HepG2 (cell line): ENCODE data around the gene TEKT5. TPM values are rescaled to one million over a fixed set of nuclear protein-coding genes. Genes with fewer than 3 reads are reported as not detected.
A peak's percentile ranks its signal among the peaks of the same experiment; 100 is the strongest.

Experiments used
- IRF2 ChIP-seq: IDR thresholded peaks from 2 replicates; pipeline ENCODE4 v1.6.1; 2018; ENCODE audit warnings: missing genetic modification reagents, missing compliant biosample characterization
- JARID2 ChIP-seq: sonication (generic); formaldehyde crosslinking; IDR thresholded peaks from 2 replicates; pipeline ENCODE4 v1.8.1; 2023; ENCODE audit warnings: missing genetic modification reagents, inconsistent platforms; ENCODE audit not compliant: insufficient replicate concordance
- PHB2 ChIP-seq: fragments of 450-650 bp; IDR thresholded peaks from 2 replicates; pipeline ENCODE4 v1.6.1; 2018; ENCODE audit not compliant: partially characterized antibody
- RBM39 ChIP-seq: fragments of 200-400 bp; formaldehyde crosslinking; IDR thresholded peaks from one replicate; pipeline ENCODE4 v1.6.1; 2018; ENCODE audit warnings: antibody characterized with exemption, mild to moderate bottlenecking, low read depth, low read length; ENCODE audit not compliant: poor library complexity, severe bottlenecking
- SAFB2 ChIP-seq: sonication (generic); formaldehyde crosslinking; IDR thresholded peaks from 2 replicates; pipeline ENCODE4 v1.5.1; 2020; ENCODE audit warnings: missing genetic modification reagents, low read depth, mild to moderate bottlenecking, borderline replicate concordance
- TAF15 ChIP-seq: fragments of 200-400 bp; formaldehyde crosslinking; IDR thresholded peaks from one replicate; pipeline ENCODE4 v1.6.1; 2018; ENCODE audit warnings: mild to moderate bottlenecking, low read depth, low read length; ENCODE audit not compliant: poor library complexity, severe bottlenecking
- ZBTB21 ChIP-seq: sonication (generic); formaldehyde crosslinking; IDR thresholded peaks from 2 replicates; pipeline ENCODE4 v1.4.0; 2020; ENCODE audit warnings: missing genetic modification reagents
- ZNF350 ChIP-seq: sonication (generic); formaldehyde crosslinking; IDR thresholded peaks from 2 replicates; pipeline ENCODE4 v1.4.0; 2020; ENCODE audit warnings: mild to moderate bottlenecking, low read depth, missing genetic modification reagents, borderline replicate concordance
- ZNF451 ChIP-seq: sonication (generic); formaldehyde crosslinking; IDR thresholded peaks from 2 replicates; pipeline ENCODE4 v1.5.0; 2020; ENCODE audit warnings: mild to moderate bottlenecking, missing genetic modification reagents
- ZNF501 ChIP-seq: sonication (generic); formaldehyde crosslinking; IDR thresholded peaks from 2 replicates; pipeline ENCODE4 v1.5.1; 2020; ENCODE audit warnings: mild to moderate bottlenecking, moderate library complexity, missing genetic modification reagents
- ZNF564 ChIP-seq: sonication (generic); formaldehyde crosslinking; IDR thresholded peaks from 2 replicates; pipeline ENCODE4 v1.8.1; 2023; ENCODE audit warnings: mild to moderate bottlenecking, missing genetic modification reagents
- ZNF7 ChIP-seq: IDR thresholded peaks from 2 replicates; pipeline ENCODE4 v1.6.1; 2016; ENCODE audit warnings: missing biosample characterization, missing genetic modification reagents
- ZNF749 ChIP-seq: sonication (generic); formaldehyde crosslinking; IDR thresholded peaks from 2 replicates; pipeline ENCODE4 v1.8.0; 2022; ENCODE audit warnings: mild to moderate bottlenecking, missing genetic modification reagents, moderate library complexity, borderline replicate concordance
- ZNF775 ChIP-seq: sonication (generic); formaldehyde crosslinking; IDR thresholded peaks from 2 replicates; pipeline ENCODE4 v1.4.0; 2020; ENCODE audit warnings: missing genetic modification reagents, mild to moderate bottlenecking, moderate library complexity, borderline replicate concordance
- polyA plus RNA-seq, 8 experiments: library from polyadenylated mRNA; depleted of rRNA in 3 of 8; stranded (reverse) in 7 of 8; unstranded in 1 of 8; fragments of >200 nt; fragmentation: Illumina TruSeq in 4 of 8; extraction: Trizol in 4 of 8; gene quantifications; 2 replicates each; pipeline versions ENCODE4 v1.2.1 to v1.2.3, GENCODE V29; 2011 to 2016; ENCODE audit warnings: low read depth in 4 of 8, missing spikeins in 1 of 8, mixed read lengths in 1 of 8; ENCODE audit not compliant: insufficient read depth in 1 of 8
- total RNA-seq, 5 experiments: library from RNA; depleted of rRNA; stranded (reverse); fragments of >200 nt; fragmentation: Illumina TruSeq; extraction: Trizol; gene quantifications; 2 replicates each; pipeline ENCODE4 v1.2.3, GENCODE V29; 2016; ENCODE audit warnings: low read depth in 1 of 5
- TF ChIP-seq, protein P1 (sequence below): sonication (generic); formaldehyde crosslinking; IDR thresholded peaks from 2 replicates; pipeline ENCODE4 v1.9.0; 2021; ENCODE audit warnings: missing genetic modification reagents, mild to moderate bottlenecking, borderline replicate concordance
- TF ChIP-seq, protein P2 (sequence below): IDR thresholded peaks from 2 replicates; pipeline ENCODE4 v1.6.1; 2016; ENCODE audit warnings: missing compliant biosample characterization, missing genetic modification reagents, borderline replicate concordance
- TF ChIP-seq, protein P3 (sequence below), 2 experiments: fragments of 450-650 bp in 1 of 2; sonication (generic) in 1 of 2; formaldehyde crosslinking in 1 of 2; IDR thresholded peaks; 2 replicates each; pipeline versions ENCODE4 v1.6.1 to v1.8.0; 2016 to 2022; ENCODE audit warnings: antibody characterized with exemption in 1 of 2, mild to moderate bottlenecking in 1 of 2, missing genetic modification reagents in 1 of 2

The TEKT5 gene
- total and polyA plus RNA-seq, 2 of the 13 experiments (the other 11 are each of a cell fraction or from before 2014, with no cell fraction given) = 0.16 TPM; not detected in 1

DNA sequence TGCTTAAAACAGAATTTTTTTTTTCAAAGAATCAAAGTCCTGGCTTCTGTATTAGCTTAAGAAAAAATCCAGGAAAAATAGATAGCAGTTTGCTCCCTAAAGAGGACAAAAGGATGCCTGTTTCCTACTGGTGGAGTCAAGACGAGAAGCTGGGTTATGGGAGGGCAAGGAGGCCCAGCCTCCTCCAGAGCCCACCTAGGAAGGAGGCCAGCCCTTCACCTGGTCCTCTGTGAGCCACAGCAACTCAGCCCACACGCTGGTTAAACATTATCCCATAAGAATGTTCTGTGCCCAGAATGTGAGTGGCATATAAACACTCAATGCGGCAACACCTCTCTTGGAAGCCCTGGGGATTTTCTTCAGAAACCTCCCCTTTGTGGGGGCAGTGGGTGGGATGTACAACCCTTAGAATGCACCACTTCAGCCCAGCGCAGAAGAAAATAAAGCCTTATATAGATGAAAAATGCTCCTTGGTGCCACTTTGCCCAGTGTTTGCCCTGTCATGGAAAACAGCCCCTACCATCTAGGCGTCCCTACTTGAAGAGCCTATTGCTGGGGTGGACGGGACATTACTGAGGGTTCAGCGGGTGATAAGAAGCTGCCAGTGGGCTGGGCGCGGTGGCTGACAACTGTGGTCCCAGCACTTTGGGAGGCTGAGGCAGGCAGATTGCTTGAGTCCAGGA is 48.0 kb downstream of the TEKT5 start (continued):
- TF ChIP-seq ZNF501 (CRISPR knock-in tag) (no peak; the same call in 1 of the 2 replicates), ZNF749 (CRISPR knock-in tag) (peak; percentile 45; the same call in 1 of the 2 replicates), ZNF451 (CRISPR knock-in tag) (no peak), RBM39 (no peak), JARID2 (CRISPR knock-in tag) (no peak), PHB2 (no peak), SAFB2 (CRISPR knock-in tag) (no peak), ZBTB21 (CRISPR knock-in tag) (no peak), IRF2 (CRISPR knock-in tag) (no peak), ZNF7 (no peak), ZNF350 (CRISPR knock-in tag) (0 out of 2 replicates have a peak, but pooled peaks have one; percentile 5), TAF15 (no peak), ZNF775 (CRISPR knock-in tag) (no peak), ZNF564 (no peak)
- TF ChIP-seq, protein P1, sequence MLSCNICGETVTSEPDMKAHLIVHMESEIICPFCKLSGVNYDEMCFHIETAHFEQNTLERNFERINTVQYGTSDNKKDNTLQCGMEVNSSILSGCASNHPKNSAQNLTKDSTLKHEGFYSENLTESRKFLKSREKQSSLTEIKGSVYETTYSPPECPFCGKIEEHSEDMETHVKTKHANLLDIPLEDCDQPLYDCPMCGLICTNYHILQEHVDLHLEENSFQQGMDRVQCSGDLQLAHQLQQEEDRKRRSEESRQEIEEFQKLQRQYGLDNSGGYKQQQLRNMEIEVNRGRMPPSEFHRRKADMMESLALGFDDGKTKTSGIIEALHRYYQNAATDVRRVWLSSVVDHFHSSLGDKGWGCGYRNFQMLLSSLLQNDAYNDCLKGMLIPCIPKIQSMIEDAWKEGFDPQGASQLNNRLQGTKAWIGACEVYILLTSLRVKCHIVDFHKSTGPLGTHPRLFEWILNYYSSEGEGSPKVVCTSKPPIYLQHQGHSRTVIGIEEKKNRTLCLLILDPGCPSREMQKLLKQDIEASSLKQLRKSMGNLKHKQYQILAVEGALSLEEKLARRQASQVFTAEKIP (CRISPR knock-in tag) = no peak
- TF ChIP-seq, protein P2, sequence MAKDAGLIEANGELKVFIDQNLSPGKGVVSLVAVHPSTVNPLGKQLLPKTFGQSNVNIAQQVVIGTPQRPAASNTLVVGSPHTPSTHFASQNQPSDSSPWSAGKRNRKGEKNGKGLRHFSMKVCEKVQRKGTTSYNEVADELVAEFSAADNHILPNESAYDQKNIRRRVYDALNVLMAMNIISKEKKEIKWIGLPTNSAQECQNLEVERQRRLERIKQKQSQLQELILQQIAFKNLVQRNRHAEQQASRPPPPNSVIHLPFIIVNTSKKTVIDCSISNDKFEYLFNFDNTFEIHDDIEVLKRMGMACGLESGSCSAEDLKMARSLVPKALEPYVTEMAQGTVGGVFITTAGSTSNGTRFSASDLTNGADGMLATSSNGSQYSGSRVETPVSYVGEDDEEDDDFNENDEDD = no peak
- TF ChIP-seq, protein P3, sequence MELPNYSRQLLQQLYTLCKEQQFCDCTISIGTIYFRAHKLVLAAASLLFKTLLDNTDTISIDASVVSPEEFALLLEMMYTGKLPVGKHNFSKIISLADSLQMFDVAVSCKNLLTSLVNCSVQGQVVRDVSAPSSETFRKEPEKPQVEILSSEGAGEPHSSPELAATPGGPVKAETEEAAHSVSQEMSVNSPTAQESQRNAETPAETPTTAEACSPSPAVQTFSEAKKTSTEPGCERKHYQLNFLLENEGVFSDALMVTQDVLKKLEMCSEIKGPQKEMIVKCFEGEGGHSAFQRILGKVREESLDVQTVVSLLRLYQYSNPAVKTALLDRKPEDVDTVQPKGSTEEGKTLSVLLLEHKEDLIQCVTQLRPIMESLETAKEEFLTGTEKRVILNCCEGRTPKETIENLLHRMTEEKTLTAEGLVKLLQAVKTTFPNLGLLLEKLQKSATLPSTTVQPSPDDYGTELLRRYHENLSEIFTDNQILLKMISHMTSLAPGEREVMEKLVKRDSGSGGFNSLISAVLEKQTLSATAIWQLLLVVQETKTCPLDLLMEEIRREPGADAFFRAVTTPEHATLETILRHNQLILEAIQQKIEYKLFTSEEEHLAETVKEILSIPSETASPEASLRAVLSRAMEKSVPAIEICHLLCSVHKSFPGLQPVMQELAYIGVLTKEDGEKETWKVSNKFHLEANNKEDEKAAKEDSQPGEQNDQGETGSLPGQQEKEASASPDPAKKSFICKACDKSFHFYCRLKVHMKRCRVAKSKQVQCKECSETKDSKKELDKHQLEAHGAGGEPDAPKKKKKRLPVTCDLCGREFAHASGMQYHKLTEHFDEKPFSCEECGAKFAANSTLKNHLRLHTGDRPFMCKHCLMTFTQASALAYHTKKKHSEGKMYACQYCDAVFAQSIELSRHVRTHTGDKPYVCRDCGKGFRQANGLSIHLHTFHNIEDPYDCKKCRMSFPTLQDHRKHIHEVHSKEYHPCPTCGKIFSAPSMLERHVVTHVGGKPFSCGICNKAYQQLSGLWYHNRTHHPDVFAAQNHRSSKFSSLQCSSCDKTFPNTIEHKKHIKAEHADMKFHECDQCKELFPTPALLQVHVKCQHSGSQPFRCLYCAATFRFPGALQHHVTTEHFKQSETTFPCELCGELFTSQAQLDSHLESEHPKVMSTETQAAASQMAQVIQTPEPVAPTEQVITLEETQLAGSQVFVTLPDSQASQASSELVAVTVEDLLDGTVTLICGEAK (IDR thresholded peaks at IDR 0.05) = no peak
- TF ChIP-seq, protein P3 (CRISPR knock-in tag; IDR thresholded peaks at IDR 0.05) = no peak
